PC-9 (cell line): ENCODE data around the gene ARHGAP26.

ENCODE experiments used
- EZH2 ChIP-seq: fragments of 200-600 bp; sonication (generic); IDR thresholded peaks from 2 replicates; pipeline ENCODE4 v1.8.0; 2017; ENCODE audit warnings: antibody characterized with exemption, low read depth
- TF ChIP-seq, protein P1 (sequence below): fragments of 200-600 bp; sonication (generic); conservative IDR thresholded peaks from 2 replicates; pipeline ENCODE4 v1.6.1; 2017; ENCODE audit warnings: mixed run types, antibody characterized with exemption, mild to moderate bottlenecking, moderate library complexity

DNA sequence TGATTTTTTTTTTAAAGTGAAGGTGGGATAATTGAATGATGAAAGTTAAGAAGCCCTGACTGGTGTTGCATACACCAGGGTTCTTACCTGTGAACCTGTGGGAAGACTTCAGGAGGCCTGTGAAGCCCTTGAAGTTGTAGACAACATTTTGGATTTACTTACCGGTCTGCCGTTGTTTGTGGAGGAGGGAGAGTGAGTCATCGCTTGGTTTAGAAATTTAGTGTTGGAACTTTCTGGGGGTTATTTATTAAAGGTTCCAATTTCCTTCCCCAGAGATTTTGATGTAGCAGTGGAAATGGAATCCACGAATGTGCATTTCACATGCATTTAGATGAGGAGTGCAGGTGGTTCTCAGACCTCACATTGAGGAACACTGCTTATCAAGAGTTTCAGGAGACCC is 49.6 kb downstream of the ARHGAP26 start:
- TF ChIP-seq, protein P1, sequence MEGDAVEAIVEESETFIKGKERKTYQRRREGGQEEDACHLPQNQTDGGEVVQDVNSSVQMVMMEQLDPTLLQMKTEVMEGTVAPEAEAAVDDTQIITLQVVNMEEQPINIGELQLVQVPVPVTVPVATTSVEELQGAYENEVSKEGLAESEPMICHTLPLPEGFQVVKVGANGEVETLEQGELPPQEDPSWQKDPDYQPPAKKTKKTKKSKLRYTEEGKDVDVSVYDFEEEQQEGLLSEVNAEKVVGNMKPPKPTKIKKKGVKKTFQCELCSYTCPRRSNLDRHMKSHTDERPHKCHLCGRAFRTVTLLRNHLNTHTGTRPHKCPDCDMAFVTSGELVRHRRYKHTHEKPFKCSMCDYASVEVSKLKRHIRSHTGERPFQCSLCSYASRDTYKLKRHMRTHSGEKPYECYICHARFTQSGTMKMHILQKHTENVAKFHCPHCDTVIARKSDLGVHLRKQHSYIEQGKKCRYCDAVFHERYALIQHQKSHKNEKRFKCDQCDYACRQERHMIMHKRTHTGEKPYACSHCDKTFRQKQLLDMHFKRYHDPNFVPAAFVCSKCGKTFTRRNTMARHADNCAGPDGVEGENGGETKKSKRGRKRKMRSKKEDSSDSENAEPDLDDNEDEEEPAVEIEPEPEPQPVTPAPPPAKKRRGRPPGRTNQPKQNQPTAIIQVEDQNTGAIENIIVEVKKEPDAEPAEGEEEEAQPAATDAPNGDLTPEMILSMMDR, result no peak
- TF ChIP-seq EZH2, result no peak
